DMS 273 treated with DMSO at 0.1 percent for 48 hours (cell line): ENCODE data around the gene NHS.

Experiments used
- DNase-seq: peaks from one replicate; lab custom pipeline; 2025; lab: John Stamatoyannopoulos, UW

The NHS gene

DNA sequence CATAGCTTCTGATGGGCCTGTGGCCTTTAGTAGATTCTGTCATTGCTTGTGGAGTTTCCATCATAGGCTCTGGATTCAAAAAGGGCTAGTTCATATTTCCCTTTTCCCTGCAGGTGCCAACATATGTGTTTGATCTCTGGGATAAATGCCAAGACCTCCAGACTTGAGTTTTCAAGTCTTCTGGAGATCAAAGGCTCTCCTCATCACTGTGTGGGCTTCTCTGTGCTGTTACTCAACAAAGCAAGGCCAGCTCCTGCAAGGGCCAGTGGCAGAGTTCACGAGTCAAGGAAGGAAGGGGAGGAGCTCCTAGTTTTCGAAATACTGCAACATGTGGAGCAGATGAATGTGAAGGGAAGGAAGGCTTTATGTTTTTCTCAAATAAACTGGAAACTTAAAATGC, 299.6 kb downstream of the NHS start:
- DNase-seq, result no peak

GRCh38 chrX:17679261-17679660, 304.3 kb downstream of the NHS start:
- DNase-seq, result no peak

- no peak for DNase-seq
Measured at GRCh38 chrX:17679820-17680219, 304.8 kb downstream of the NHS start.

DNA sequence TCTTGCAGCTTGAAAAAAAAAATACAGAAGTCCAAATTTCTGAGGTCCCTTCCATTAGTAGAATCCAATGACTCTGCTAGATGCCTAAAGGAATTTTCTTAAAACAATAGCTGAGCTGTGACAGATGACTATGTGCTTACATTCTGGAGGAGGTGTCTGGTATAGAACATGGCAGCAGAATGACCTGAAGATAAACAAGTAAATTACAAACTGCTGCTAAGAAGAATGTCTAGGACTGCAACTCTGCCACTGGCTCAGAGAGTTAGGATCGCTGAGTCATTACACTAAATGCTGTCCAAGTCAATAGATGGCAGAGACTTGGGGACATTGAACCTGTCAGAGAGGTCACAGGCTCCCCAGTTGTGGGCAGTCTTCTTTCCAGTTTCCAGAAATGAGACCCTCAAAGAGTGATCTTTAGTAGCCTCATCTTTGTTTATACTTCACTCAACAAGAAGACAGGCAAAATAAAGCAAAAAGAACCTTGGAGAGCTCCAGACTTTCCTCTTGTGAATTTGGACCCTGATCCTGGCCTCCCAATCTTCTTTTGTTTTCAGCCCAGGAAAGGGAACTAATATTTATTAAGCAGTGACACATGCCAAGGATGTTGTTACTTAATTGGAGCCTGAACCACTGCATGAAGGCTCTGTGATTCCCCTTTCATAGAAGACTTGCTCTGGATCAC, 305.9 kb downstream of the NHS start:
- DNase-seq, result no peak

- no peak for DNase-seq
Measured at GRCh38 chrX:17682259-17682658, 307.3 kb downstream of the NHS start.

- no peak for DNase-seq
Measured at GRCh38 chrX:17685026-17685425, 310.0 kb downstream of the NHS start.

DNA sequence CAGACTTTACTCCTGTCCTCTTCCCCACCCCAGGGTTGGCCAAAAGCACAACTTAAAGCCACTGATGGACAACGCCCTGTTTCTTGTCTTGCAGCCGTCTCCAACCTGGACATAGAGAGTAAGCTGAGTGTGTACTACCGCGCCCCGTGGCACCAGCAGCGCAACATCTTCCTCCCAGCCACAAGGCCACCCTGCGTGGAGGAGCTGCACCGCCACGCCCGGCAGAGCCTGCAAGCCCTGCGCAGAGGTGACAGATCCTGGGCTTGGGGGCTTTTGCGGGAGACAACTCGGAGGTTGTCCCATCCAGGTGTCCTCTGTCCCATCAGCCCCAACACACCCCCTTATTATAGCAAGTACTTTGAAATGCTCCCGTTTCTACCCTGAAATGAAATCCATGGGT, 312.6 kb downstream of the NHS start:
- DNase-seq, result no peak

DNA sequence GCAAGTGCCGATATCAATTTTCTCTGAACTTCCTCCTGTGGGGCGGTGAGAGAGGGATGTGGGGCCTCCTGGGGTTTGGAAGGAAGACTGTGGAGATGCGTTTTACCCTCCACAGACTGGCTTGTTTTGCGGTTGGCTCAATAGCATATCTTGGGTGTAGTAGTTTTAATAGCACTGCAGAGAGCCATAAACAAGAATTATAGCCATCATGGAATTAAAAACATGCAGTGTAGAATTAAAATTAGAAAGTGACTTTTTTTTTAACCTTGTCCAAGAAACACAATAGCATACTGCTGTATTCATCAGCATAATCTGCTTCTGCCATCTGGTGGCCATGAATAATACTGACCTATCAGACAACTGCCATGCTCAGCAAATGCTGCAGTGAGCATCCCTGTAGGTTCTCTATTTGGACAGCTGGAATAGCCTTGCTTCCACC, 315.0 kb downstream of the NHS start:
- no peak for DNase-seq

- no peak for DNase-seq
Measured at GRCh38 chrX:17692709-17693346, 317.8 kb downstream of the NHS start.

GRCh38 chrX:17697191-17697590, 322.2 kb downstream of the NHS start:
- DNase-seq, result no peak

GRCh38 chrX:17700976-17701375, 326.0 kb downstream of the NHS start:
- DNase-seq, result no peak

DNA sequence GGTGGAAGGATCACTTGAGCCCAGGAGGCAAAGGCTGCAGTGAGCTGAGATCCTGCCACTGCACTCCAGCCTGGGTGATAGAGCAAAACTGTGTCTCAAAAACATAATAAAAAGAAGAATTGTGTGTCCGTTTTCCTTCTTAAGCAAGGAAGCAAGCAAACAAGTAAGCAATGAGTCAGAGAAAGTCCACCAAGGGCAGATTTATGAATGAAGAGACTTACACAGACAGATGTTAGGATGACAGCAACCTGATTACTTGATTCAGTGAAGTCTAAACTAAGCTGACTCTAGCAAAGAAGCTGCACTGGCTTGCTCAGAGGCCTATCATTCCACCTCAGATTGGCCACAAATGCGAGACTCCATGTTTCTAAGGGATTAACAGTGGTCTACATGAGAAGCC, 328.2 kb downstream of the NHS start:
- DNase-seq, result no peak

GRCh38 chrX:17705211-17705610, 330.2 kb downstream of the NHS start:
- no peak for DNase-seq

- DNase-seq, result no peak
Measured at GRCh38 chrX:17706676-17707075, 331.7 kb downstream of the NHS start.

GRCh38 chrX:17707731-17708130, 332.7 kb downstream of the NHS start:
- no peak for DNase-seq

DNA sequence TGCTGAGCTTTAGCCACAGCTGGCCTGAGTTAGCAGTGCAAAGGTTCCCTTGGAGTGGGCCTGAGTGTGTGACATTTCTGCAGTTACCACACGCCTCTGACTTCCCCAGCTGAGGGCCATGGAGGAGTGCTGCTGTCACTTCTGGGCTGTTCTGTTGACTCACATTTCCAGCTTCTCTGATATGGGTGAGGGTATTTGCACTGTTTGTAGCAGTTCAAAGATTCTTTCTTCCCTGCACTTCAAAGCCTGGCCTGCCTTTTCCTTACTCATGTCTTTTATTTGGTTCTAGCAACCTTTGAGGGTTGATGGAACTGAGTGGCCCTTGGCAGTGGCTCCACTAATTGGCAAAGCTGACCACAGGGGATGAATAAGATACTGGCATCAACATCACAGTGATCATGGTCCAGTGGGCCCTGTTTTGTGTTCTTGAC, 335.9 kb downstream of the NHS start:
- no peak for DNase-seq

GRCh38 chrX:17713288-17713687, 338.3 kb downstream of the NHS start:
- no peak for DNase-seq

DNA sequence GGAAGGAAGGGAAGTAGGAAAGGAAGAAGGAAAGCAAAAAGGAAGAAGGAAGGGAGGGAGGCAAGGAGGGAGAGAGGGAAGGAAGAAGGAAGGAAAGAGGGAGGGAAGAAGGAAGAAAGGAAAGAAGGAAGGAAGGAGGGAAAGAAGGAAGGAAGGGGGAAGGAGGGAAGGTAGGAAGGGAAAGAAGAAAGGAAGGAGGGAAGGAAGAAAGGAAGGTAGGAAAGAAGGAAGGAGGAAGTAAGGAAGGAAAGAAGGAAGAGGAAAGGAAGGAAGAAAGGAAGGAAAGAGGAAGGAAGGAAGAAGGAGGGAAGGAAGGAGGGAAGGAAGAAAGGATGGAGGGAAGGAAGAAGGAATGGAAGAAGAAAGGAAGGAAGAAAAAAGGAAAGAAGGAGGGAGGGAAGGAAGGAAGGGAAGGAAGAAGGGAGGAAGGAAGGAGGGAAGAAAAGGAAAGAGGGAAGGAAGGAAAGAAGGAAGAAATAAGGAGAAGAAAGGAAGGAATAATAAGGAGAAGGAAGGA, 343.7 kb downstream of the NHS start:
- DNase-seq, result no peak

DNA sequence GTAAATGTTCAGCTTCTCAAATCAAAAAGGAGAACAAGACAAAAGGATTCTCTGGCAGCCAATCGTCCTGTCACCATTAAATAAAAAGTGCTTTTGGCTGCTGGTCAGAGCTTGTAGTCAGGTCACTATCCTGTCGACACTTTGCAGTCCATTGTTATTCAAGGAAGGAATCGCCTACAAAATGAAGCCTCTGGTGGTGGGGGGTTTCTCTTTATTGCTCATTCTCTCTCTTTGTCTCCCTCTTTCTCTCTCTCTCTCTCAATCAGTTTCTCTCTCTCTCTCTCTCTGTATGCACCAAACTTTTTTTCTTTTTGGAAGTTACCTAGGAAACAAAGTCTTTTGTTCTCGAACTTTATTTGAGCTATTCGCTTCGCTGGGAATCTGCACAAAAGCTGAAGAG, 344.7 kb downstream of the NHS start:
- no peak for DNase-seq

DNA sequence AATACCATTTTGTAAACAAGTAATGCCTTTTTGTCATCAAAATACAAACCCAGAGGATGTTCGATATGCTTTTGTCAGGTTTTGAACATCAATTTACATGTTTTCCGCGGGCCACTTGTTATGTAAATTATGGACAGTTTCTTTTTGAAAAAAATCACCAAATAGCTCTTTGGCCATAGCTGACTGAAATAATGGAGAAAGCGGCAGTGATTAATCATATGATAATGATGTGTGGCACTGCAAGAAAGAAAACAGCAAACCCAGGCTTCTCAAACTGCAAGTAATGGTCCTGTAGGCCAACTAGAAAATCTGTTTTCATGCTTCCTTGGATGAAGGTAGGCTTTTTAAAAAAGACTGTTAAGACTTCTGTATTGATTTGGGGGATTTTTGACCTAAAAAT, 346.7 kb downstream of the NHS start:
- no peak for DNase-seq

- DNase-seq, result no peak
Measured at GRCh38 chrX:17725181-17725580, 350.2 kb downstream of the NHS start.

GRCh38 chrX:17732138-17732783, 357.3 kb downstream of the NHS start:
- no peak for DNase-seq

GRCh38 chrX:17735406-17735805, 360.4 kb downstream of the NHS start:
- no peak for DNase-seq
